SK-N-SH treated with all-trans-retinoic acid at 6 μM for 48 hours (cell line): Measurements from ENCODE around the gene KCNA2.

Experiments
- ATAC-seq: fragments of 200-7000 bp; cut with Tn5 transposase; 3 replicates; pipeline ENCODE4 v1.9.1; 2020; ENCODE audit warnings: mild to moderate bottlenecking, moderate library complexity
- ARNTL ChIP-seq: fragments of 450-650 bp; formaldehyde crosslinking; IDR thresholded peaks from 2 replicates; pipeline ENCODE4 v1.5.0; 2020; ENCODE audit warnings: low read depth, mild to moderate bottlenecking, moderate library complexity, borderline replicate concordance
- BACH2 ChIP-seq: fragments of 250-450 bp; sonication (Bioruptor Pico); IDR thresholded peaks from 2 replicates; pipeline ENCODE4 v1.9.0; 2021; ENCODE audit warnings: mild to moderate bottlenecking, borderline replicate concordance
- CREB5 ChIP-seq: fragments of 250-450 bp; sonication (Bioruptor Pico); IDR thresholded peaks from 2 replicates; pipeline ENCODE4 v1.5.1; 2020; ENCODE audit warnings: low read depth, mild to moderate bottlenecking, moderate library complexity
- CSDC2 ChIP-seq: fragments of 250-450 bp; sonication (Bioruptor Pico); IDR thresholded peaks from 2 replicates; pipeline ENCODE4 v1.5.0; 2020; ENCODE audit warnings: mild to moderate bottlenecking, moderate library complexity
- ESRRG ChIP-seq: fragments of 250-450 bp; sonication (Bioruptor Pico); IDR thresholded peaks from 2 replicates; pipeline ENCODE4 v1.6.1; 2021; ENCODE audit warnings: mild to moderate bottlenecking
- GLIS3 ChIP-seq: fragments of 250-450 bp; sonication (Bioruptor Pico); IDR thresholded peaks from 2 replicates; pipeline ENCODE4 v1.5.0; 2020; ENCODE audit warnings: mild to moderate bottlenecking, moderate library complexity
- ISL1 ChIP-seq: fragments of 250-450 bp; sonication (Bioruptor Pico); IDR thresholded peaks from 2 replicates; pipeline ENCODE4 v2.1.2; 2022; ENCODE audit warnings: mild to moderate bottlenecking, moderate library complexity
- OSR1 ChIP-seq: fragments of 250-450 bp; sonication (Bioruptor Pico); IDR thresholded peaks from 2 replicates; pipeline ENCODE4 v1.8.0; 2022; ENCODE audit warnings: moderate library complexity, mild to moderate bottlenecking, inconsistent platforms
- PPARA ChIP-seq: fragments of 250-450 bp; sonication (Bioruptor Pico); IDR thresholded peaks from 2 replicates; pipeline ENCODE4 v1.5.0; 2020; ENCODE audit warnings: mild to moderate bottlenecking, borderline replicate concordance
- RARB ChIP-seq: fragments of 250-450 bp; sonication (Bioruptor Pico); IDR thresholded peaks from 2 replicates; pipeline ENCODE4 v1.8.0; 2021; ENCODE audit warnings: mild to moderate bottlenecking, moderate library complexity
- SNAI2 ChIP-seq: fragments of 250-450 bp; sonication (Bioruptor Pico); IDR thresholded peaks from 2 replicates; pipeline ENCODE4 v1.5.0; 2020; ENCODE audit warnings: mild to moderate bottlenecking, moderate library complexity
- TCF4 ChIP-seq: fragments of 250-450 bp; sonication (Bioruptor Pico); IDR thresholded peaks from 2 replicates; pipeline ENCODE4 v1.8.0; 2021; ENCODE audit warnings: mild to moderate bottlenecking, moderate library complexity, borderline replicate concordance
- TOX ChIP-seq: fragments of 250-450 bp; sonication (Bioruptor Pico); IDR thresholded peaks from 2 replicates; pipeline ENCODE4 v1.8.0; 2021; ENCODE audit warnings: mild to moderate bottlenecking, moderate library complexity, borderline replicate concordance
- ZC3H10 ChIP-seq: fragments of 250-450 bp; sonication (Bioruptor Pico); IDR thresholded peaks from 2 replicates; pipeline ENCODE4 v1.5.1; 2021; ENCODE audit warnings: mild to moderate bottlenecking, moderate library complexity
- ZFP3 ChIP-seq: fragments of 250-450 bp; sonication (Bioruptor Pico); IDR thresholded peaks from 2 replicates; pipeline ENCODE4 v1.5.0; 2020; ENCODE audit warnings: mild to moderate bottlenecking, moderate library complexity
- ZFP30 ChIP-seq: fragments of 450-650 bp; formaldehyde crosslinking; IDR thresholded peaks from 2 replicates; pipeline ENCODE4 v1.5.0; 2022; ENCODE audit warnings: mild to moderate bottlenecking, moderate library complexity
- ZNF565 ChIP-seq: fragments of 450-650 bp; formaldehyde crosslinking; conservative IDR thresholded peaks from 2 replicates; pipeline ENCODE4 v1.5.0; 2020; ENCODE audit warnings: low read depth, mild to moderate bottlenecking, moderate library complexity
- ZNF8 ChIP-seq: fragments of 450-650 bp; formaldehyde crosslinking; IDR thresholded peaks from 2 replicates; pipeline ENCODE4 v1.5.0; 2020; ENCODE audit warnings: mild to moderate bottlenecking, moderate library complexity
- TF ChIP-seq, protein P1 (sequence below): fragments of 250-450 bp; sonication (Bioruptor Pico); IDR thresholded peaks from 2 replicates; pipeline ENCODE4 v1.5.0; 2020; ENCODE audit warnings: mild to moderate bottlenecking, moderate library complexity
- TF ChIP-seq, protein P2 (sequence below): fragments of 250-450 bp; sonication (Bioruptor Pico); IDR thresholded peaks from 2 replicates; pipeline ENCODE4 v1.5.1; 2021; ENCODE audit warnings: mild to moderate bottlenecking, moderate library complexity
- TF ChIP-seq, protein P3 (sequence below): fragments of 250-450 bp; sonication (Bioruptor Pico); IDR thresholded peaks from 2 replicates; pipeline ENCODE4 v1.8.0; 2020; ENCODE audit warnings: mild to moderate bottlenecking, moderate library complexity, borderline replicate concordance

KCNA2 gene

DNA sequence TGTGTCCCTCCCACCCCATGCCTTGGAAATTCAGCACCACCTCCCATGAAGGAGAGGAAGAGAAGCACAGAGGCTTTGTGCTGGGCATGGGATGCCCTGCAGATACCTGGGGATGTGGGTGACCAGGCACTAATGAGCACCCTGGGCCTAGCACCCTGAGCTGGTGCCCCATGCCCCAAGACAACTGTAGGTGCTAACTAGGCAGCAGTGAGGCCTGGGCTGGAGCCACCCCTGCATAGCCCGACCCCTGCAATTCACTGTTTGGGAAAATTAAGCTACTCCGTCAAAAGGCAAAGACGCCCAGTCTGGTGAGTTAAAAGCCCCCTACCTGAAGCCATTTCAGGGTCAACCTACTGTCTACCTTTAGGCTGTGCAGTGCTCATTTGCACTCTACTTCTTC, 5.4 kb downstream of the KCNA2 start (continued):
- TF ChIP-seq ZFP30 (CRISPR knock-in tag) = no peak
- TF ChIP-seq CSDC2 = no peak
- TF ChIP-seq, protein P1, sequence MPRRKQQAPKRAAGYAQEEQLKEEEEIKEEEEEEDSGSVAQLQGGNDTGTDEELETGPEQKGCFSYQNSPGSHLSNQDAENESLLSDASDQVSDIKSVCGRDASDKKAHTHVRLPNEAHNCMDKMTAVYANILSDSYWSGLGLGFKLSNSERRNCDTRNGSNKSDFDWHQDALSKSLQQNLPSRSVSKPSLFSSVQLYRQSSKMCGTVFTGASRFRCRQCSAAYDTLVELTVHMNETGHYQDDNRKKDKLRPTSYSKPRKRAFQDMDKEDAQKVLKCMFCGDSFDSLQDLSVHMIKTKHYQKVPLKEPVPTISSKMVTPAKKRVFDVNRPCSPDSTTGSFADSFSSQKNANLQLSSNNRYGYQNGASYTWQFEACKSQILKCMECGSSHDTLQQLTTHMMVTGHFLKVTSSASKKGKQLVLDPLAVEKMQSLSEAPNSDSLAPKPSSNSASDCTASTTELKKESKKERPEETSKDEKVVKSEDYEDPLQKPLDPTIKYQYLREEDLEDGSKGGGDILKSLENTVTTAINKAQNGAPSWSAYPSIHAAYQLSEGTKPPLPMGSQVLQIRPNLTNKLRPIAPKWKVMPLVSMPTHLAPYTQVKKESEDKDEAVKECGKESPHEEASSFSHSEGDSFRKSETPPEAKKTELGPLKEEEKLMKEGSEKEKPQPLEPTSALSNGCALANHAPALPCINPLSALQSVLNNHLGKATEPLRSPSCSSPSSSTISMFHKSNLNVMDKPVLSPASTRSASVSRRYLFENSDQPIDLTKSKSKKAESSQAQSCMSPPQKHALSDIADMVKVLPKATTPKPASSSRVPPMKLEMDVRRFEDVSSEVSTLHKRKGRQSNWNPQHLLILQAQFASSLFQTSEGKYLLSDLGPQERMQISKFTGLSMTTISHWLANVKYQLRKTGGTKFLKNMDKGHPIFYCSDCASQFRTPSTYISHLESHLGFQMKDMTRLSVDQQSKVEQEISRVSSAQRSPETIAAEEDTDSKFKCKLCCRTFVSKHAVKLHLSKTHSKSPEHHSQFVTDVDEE = no peak

- ATAC-seq = no peak
- TF ChIP-seq ARNTL (CRISPR knock-in tag) (no peak), TOX (CRISPR knock-in tag) (no peak), OSR1 (CRISPR knock-in tag) (no peak), PPARA (CRISPR knock-in tag) (no peak), BACH2 (no peak), ZNF8 (CRISPR knock-in tag) (no peak), GLIS3 (CRISPR knock-in tag) (no peak), ESRRG (CRISPR knock-in tag) (no peak), ZC3H10 (CRISPR knock-in tag) (no peak), ZFP3 (no peak), ZNF565 (CRISPR knock-in tag) (no peak), ISL1 (CRISPR knock-in tag) (no peak), SNAI2 (CRISPR knock-in tag) (no peak), RARB (no peak), CSDC2 (no peak), CREB5 (no peak), TCF4 (CRISPR knock-in tag) (no peak)
- TF ChIP-seq, protein P1 = no peak
- TF ChIP-seq, protein P2, sequence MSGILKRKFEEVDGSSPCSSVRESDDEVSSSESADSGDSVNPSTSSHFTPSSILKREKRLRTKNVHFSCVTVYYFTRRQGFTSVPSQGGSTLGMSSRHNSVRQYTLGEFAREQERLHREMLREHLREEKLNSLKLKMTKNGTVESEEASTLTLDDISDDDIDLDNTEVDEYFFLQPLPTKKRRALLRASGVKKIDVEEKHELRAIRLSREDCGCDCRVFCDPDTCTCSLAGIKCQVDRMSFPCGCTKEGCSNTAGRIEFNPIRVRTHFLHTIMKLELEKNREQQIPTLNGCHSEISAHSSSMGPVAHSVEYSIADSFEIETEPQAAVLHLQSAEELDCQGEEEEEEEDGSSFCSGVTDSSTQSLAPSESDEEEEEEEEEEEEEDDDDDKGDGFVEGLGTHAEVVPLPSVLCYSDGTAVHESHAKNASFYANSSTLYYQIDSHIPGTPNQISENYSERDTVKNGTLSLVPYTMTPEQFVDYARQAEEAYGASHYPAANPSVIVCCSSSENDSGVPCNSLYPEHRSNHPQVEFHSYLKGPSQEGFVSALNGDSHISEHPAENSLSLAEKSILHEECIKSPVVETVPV (CRISPR knock-in tag) = no peak
- TF ChIP-seq, protein P3, sequence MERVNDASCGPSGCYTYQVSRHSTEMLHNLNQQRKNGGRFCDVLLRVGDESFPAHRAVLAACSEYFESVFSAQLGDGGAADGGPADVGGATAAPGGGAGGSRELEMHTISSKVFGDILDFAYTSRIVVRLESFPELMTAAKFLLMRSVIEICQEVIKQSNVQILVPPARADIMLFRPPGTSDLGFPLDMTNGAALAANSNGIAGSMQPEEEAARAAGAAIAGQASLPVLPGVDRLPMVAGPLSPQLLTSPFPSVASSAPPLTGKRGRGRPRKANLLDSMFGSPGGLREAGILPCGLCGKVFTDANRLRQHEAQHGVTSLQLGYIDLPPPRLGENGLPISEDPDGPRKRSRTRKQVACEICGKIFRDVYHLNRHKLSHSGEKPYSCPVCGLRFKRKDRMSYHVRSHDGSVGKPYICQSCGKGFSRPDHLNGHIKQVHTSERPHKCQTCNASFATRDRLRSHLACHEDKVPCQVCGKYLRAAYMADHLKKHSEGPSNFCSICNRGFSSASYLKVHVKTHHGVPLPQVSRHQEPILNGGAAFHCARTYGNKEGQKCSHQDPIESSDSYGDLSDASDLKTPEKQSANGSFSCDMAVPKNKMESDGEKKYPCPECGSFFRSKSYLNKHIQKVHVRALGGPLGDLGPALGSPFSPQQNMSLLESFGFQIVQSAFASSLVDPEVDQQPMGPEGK (CRISPR knock-in tag) = no peak
Measured at GRCh38 chr1:110597966-110598365, 8.2 kb downstream of the KCNA2 start.

- TF ChIP-seq CREB5 (no peak), ESRRG (CRISPR knock-in tag) (no peak), ZFP30 (CRISPR knock-in tag) (no peak), ARNTL (CRISPR knock-in tag) (no peak), BACH2 (no peak), TOX (CRISPR knock-in tag) (no peak)
- ATAC-seq = no peak
Measured at GRCh38 chr1:110596312-110596711, 9.8 kb downstream of the KCNA2 start.
